K562 (cell line): ENCODE data around the gene C2CD2L. TPM values are rescaled to one million over a fixed set of nuclear protein-coding genes. Genes with fewer than 3 reads are reported as not detected.

Experiments
- ASH1L ChIP-seq: fragments of 450-650 bp; IDR thresholded peaks from 2 replicates; pipeline ENCODE4 v1.6.1; 2018; ENCODE audit warnings: borderline replicate concordance, mild to moderate bottlenecking, low read depth; ENCODE audit not compliant: partially characterized antibody
- ATF1 ChIP-seq, 2 experiments: fragments of 450-650 bp in 1 of 2; IDR thresholded peaks; 2 replicates each; pipeline ENCODE4 v1.6.1; 2016; ENCODE audit warnings: missing compliant biosample characterization in 1 of 2, missing genetic modification characterization in 1 of 2
- C11orf30 ChIP-seq: fragments of 450-650 bp; IDR thresholded peaks from 2 replicates; pipeline ENCODE4 v1.6.1; 2016; ENCODE audit warnings: low read depth, mild to moderate bottlenecking
- GABPA ChIP-seq: fragments of 200-800 bp; sonication (Bioruptor generic); conservative IDR thresholded peaks from 2 replicates; pipeline ENCODE4 v1.6.1; 2016; ENCODE audit warnings: low read depth, missing genetic modification characterization, missing compliant biosample characterization
- KLF16 ChIP-seq: IDR thresholded peaks from 2 replicates; pipeline ENCODE4 v1.6.1; 2016; ENCODE audit warnings: antibody characterized with exemption
- NFIC ChIP-seq: fragments of 450-650 bp; IDR thresholded peaks from 2 replicates; pipeline ENCODE4 v1.6.1; 2017; ENCODE audit warnings: mild to moderate bottlenecking, inconsistent platforms
- NFIX ChIP-seq: fragments of 250-450 bp; sonication (Bioruptor Pico); IDR thresholded peaks from 2 replicates; pipeline ENCODE4 v1.4.0; 2020; ENCODE audit warnings: low read depth, mild to moderate bottlenecking, moderate library complexity
- PHB2 ChIP-seq: fragments of 450-650 bp; IDR thresholded peaks from 2 replicates; pipeline ENCODE4 v1.6.1; 2017; ENCODE audit warnings: low read depth
- RBBP5 ChIP-seq: fragments of 200-600 bp; sonication (generic); IDR thresholded peaks from 2 replicates; pipeline ENCODE4 v1.6.1; 2012; ENCODE audit warnings: borderline replicate concordance, mild to moderate bottlenecking, low read length, control low read depth, inconsistent platforms; ENCODE audit not compliant: insufficient read depth, poor library complexity, severe bottlenecking
- U2AF2 ChIP-seq: fragments of 200-400 bp; formaldehyde crosslinking; optimal IDR thresholded peaks from 2 replicates; pipeline ENCODE3; 2017; ENCODE audit warnings: low read depth, mild to moderate bottlenecking, low read length
- ZFP1 ChIP-seq: fragments of 450-650 bp; formaldehyde crosslinking; IDR thresholded peaks from 2 replicates; pipeline ENCODE4 v1.4.0; 2020; ENCODE audit warnings: mild to moderate bottlenecking, mixed read lengths
- polyA plus RNA-seq, 8 experiments: library from polyadenylated mRNA; depleted of rRNA in 4 of 8; stranded (reverse) in 5 of 8; unstranded in 3 of 8; fragments of >200 nt; fragmentation: Nextera tagmentation in 2 of 8; fragmentation: Illumina TruSeq in 1 of 8; extraction: Ambion mirVana in 2 of 8; extraction: Trizol in 1 of 8; gene quantifications; 2 replicates each; pipeline versions ENCODE4 v1.2.1 to v1.2.3, GENCODE V29; 2011 to 2014; ENCODE audit warnings: inconsistent platforms in 1 of 8, missing spikeins in 1 of 8
- total RNA-seq, 7 experiments: library from RNA; depleted of rRNA in 6 of 7; stranded (reverse); fragments of >200 nt in 6 of 7; fragmentation: Illumina TruSeq in 2 of 7; extraction: Trizol in 2 of 7; gene quantifications; 2 replicates each; pipeline versions ENCODE4 v1.2.1 to v1.2.3, GENCODE V29; 2011 to 2021; ENCODE audit warnings: low replicate concordance in 1 of 7
- TF ChIP-seq, protein P1 (sequence below): fragments of 250-450 bp; sonication (Bioruptor Pico); IDR thresholded peaks from 2 replicates; pipeline ENCODE4 v1.8.0; 2022; ENCODE audit warnings: moderate library complexity, mild to moderate bottlenecking, inconsistent platforms
- TF ChIP-seq, protein P2 (sequence below): sonication (generic); formaldehyde crosslinking; IDR thresholded peaks from 2 replicates; pipeline ENCODE4 v1.8.0; 2022; ENCODE audit warnings: mild to moderate bottlenecking, missing genetic modification reagents
- TF ChIP-seq, protein P3 (sequence below): fragments of 200-600 bp; sonication (generic); IDR thresholded peaks from one replicate; pipeline ENCODE4 v1.6.1; 2012; ENCODE audit warnings: mild to moderate bottlenecking, low read depth, low read length, inconsistent platforms

The C2CD2L gene
- total and polyA plus RNA-seq, 9 of the 15 experiments (the other 6 are each of a cell fraction or from before 2014, with no cell fraction given), result 0.66 to 41.2 (median 14.8) TPM

DNA sequence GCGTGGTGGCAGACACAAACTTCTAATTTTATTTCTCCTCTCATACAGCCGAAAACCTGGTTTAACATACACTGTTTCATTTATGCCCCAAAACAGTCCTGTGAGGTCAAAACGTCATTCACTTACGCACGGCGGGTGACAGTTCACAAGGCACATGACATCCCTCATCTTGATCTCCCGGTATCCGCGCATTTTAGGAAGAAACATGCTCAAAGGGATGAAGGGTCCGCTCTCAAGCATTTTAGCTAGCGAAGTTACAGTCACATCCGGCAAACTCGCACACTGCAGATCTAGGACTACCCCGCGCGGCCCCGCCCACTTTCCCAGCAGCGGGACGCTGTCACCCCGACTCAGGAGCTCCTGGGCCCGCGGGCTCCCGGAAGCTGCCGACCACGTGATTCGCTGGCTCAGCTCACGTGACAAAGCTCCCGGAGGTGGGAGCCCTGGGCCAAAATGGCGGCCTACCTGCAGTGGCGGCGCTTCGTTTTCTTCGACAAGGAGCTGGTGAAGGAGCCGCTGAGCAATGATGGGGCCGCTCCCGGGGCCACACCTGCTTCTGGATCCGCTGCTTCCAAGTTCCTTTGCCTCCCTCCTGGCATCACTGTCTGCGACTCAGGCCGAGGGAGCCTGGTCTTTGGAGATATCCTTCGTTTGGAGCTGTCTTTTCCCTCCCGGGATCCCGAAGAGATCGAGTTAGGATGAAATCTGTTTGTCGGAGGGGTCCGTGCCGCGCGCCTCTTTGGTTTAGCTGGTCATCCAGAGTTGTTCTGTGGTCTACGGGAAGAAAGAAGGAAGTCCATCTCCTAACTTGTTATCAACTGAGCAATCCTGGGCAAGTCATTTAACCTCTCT is 39.5 kb upstream of the C2CD2L start, which contains the start of gene VPS11 (continued):
- TF ChIP-seq NFIX (CRISPR knock-in tag) (no peak), PHB2 (no peak), KLF16 (no peak), C11orf30 (peak; percentile 99), U2AF2 (no peak), NFIC (no peak), GABPA (peak; percentile 89), ZFP1 (CRISPR knock-in tag) (no peak), RBBP5 (no peak), ASH1L (no peak), ATF1 (CRISPR knock-in tag; IDR thresholded peaks at IDR 0.05) (no peak), ATF1 (tag; IDR thresholded peaks at IDR 0.05) (peak; percentile 83)
- TF ChIP-seq, protein P1, sequence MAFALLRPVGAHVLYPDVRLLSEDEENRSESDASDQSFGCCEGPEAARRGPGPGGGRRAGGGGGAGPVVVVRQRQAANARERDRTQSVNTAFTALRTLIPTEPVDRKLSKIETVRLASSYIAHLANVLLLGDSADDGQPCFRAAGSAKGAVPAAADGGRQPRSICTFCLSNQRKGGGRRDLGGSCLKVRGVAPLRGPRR (CRISPR knock-in tag), result no peak
- TF ChIP-seq, protein P2, sequence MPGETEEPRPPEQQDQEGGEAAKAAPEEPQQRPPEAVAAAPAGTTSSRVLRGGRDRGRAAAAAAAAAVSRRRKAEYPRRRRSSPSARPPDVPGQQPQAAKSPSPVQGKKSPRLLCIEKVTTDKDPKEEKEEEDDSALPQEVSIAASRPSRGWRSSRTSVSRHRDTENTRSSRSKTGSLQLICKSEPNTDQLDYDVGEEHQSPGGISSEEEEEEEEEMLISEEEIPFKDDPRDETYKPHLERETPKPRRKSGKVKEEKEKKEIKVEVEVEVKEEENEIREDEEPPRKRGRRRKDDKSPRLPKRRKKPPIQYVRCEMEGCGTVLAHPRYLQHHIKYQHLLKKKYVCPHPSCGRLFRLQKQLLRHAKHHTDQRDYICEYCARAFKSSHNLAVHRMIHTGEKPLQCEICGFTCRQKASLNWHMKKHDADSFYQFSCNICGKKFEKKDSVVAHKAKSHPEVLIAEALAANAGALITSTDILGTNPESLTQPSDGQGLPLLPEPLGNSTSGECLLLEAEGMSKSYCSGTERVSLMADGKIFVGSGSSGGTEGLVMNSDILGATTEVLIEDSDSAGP, result no peak
- TF ChIP-seq, protein P3, sequence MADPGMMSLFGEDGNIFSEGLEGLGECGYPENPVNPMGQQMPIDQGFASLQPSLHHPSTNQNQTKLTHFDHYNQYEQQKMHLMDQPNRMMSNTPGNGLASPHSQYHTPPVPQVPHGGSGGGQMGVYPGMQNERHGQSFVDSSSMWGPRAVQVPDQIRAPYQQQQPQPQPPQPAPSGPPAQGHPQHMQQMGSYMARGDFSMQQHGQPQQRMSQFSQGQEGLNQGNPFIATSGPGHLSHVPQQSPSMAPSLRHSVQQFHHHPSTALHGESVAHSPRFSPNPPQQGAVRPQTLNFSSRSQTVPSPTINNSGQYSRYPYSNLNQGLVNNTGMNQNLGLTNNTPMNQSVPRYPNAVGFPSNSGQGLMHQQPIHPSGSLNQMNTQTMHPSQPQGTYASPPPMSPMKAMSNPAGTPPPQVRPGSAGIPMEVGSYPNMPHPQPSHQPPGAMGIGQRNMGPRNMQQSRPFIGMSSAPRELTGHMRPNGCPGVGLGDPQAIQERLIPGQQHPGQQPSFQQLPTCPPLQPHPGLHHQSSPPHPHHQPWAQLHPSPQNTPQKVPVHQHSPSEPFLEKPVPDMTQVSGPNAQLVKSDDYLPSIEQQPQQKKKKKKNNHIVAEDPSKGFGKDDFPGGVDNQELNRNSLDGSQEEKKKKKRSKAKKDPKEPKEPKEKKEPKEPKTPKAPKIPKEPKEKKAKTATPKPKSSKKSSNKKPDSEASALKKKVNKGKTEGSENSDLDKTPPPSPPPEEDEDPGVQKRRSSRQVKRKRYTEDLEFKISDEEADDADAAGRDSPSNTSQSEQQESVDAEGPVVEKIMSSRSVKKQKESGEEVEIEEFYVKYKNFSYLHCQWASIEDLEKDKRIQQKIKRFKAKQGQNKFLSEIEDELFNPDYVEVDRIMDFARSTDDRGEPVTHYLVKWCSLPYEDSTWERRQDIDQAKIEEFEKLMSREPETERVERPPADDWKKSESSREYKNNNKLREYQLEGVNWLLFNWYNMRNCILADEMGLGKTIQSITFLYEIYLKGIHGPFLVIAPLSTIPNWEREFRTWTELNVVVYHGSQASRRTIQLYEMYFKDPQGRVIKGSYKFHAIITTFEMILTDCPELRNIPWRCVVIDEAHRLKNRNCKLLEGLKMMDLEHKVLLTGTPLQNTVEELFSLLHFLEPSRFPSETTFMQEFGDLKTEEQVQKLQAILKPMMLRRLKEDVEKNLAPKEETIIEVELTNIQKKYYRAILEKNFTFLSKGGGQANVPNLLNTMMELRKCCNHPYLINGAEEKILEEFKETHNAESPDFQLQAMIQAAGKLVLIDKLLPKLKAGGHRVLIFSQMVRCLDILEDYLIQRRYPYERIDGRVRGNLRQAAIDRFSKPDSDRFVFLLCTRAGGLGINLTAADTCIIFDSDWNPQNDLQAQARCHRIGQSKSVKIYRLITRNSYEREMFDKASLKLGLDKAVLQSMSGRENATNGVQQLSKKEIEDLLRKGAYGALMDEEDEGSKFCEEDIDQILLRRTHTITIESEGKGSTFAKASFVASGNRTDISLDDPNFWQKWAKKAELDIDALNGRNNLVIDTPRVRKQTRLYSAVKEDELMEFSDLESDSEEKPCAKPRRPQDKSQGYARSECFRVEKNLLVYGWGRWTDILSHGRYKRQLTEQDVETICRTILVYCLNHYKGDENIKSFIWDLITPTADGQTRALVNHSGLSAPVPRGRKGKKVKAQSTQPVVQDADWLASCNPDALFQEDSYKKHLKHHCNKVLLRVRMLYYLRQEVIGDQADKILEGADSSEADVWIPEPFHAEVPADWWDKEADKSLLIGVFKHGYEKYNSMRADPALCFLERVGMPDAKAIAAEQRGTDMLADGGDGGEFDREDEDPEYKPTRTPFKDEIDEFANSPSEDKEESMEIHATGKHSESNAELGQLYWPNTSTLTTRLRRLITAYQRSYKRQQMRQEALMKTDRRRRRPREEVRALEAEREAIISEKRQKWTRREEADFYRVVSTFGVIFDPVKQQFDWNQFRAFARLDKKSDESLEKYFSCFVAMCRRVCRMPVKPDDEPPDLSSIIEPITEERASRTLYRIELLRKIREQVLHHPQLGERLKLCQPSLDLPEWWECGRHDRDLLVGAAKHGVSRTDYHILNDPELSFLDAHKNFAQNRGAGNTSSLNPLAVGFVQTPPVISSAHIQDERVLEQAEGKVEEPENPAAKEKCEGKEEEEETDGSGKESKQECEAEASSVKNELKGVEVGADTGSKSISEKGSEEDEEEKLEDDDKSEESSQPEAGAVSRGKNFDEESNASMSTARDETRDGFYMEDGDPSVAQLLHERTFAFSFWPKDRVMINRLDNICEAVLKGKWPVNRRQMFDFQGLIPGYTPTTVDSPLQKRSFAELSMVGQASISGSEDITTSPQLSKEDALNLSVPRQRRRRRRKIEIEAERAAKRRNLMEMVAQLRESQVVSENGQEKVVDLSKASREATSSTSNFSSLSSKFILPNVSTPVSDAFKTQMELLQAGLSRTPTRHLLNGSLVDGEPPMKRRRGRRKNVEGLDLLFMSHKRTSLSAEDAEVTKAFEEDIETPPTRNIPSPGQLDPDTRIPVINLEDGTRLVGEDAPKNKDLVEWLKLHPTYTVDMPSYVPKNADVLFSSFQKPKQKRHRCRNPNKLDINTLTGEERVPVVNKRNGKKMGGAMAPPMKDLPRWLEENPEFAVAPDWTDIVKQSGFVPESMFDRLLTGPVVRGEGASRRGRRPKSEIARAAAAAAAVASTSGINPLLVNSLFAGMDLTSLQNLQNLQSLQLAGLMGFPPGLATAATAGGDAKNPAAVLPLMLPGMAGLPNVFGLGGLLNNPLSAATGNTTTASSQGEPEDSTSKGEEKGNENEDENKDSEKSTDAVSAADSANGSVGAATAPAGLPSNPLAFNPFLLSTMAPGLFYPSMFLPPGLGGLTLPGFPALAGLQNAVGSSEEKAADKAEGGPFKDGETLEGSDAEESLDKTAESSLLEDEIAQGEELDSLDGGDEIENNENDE, result no peak
